Measurements from ENCODE around the gene HUNK.

- TF ChIP-seq CTCF (IDR thresholded peaks at IDR 0.05): no peak
- no peak for TF ChIP-seq ZFX (IDR thresholded peaks at IDR 0.05; ENCODE audit: borderline replicate concordance)
Measured at GRCh38 chr21:31897311-31897710, 24.5 kb downstream of the HUNK start.

All from 22Rv1 (cell line).